Measurements from ENCODE around the gene TGM6.
"Not testable (repeated sequence)": the region's sequence is repeated elsewhere in the genome, so short reads cannot be mapped to it uniquely, and the experiment has no call there.

The TGM6 gene

GRCh38 chr20:2397595-2398145 lies 17.0 kb downstream of the TGM6 start:
- in situ Hi-C loops (cut with MboI; ENCODE audit: low sequenced_read_pairs) = no loop called here

GRCh38 chr20:2398449-2398848 lies 17.7 kb downstream of the TGM6 start:
- in situ Hi-C loops (cut with MboI; ENCODE audit: low sequenced_read_pairs) = no loop called here

GRCh38 chr20:2399390-2399789 lies 18.7 kb downstream of the TGM6 start:
- in situ Hi-C loops (cut with MboI; ENCODE audit: low sequenced_read_pairs) = no loop called here

GRCh38 chr20:2400290-2400689 lies 19.6 kb downstream of the TGM6 start:
- in situ Hi-C loops (cut with MboI; ENCODE audit: low sequenced_read_pairs) = no loop called here

- in situ Hi-C loops (cut with MboI; ENCODE audit: low sequenced_read_pairs) = no loop called here
Measured at GRCh38 chr20:2401527-2401926, 20.8 kb downstream of the TGM6 start.

GRCh38 chr20:2402271-2402980 lies 21.7 kb downstream of the TGM6 start:
- in situ Hi-C loops (cut with MboI; ENCODE audit: low sequenced_read_pairs) = no loop called here

- in situ Hi-C loops (cut with MboI; ENCODE audit: low sequenced_read_pairs) = no loop called here
Measured at GRCh38 chr20:2403291-2404052, 22.8 kb downstream of the TGM6 start.

- in situ Hi-C loops (cut with MboI; ENCODE audit: low sequenced_read_pairs) = no loop called here
Measured at GRCh38 chr20:2405693-2406065, 25.0 kb downstream of the TGM6 start.

GRCh38 chr20:2407355-2407754 lies 26.7 kb downstream of the TGM6 start:
- in situ Hi-C loops (cut with MboI; ENCODE audit: low sequenced_read_pairs) = not testable (repeated sequence)

- in situ Hi-C loops (cut with MboI; ENCODE audit: low sequenced_read_pairs) = no loop called here
Measured at GRCh38 chr20:2408111-2408510, 27.4 kb downstream of the TGM6 start.

GRCh38 chr20:2416541-2417212 lies 36.0 kb downstream of the TGM6 start:
- in situ Hi-C loops (cut with MboI; ENCODE audit: low sequenced_read_pairs) = no loop called here

GRCh38 chr20:2417213-2417541 lies 36.5 kb downstream of the TGM6 start:
- in situ Hi-C loops (cut with MboI; ENCODE audit: low sequenced_read_pairs) = no loop called here

- in situ Hi-C loops (cut with MboI; ENCODE audit: low sequenced_read_pairs) = no loop called here
Measured at GRCh38 chr20:2418388-2418787, 37.7 kb downstream of the TGM6 start.

- in situ Hi-C loops (cut with MboI; ENCODE audit: low sequenced_read_pairs) = no loop called here
Measured at GRCh38 chr20:2420510-2420909, 39.8 kb downstream of the TGM6 start.

- in situ Hi-C loops (cut with MboI; ENCODE audit: low sequenced_read_pairs) = no loop called here
Measured at GRCh38 chr20:2421247-2421646, 40.5 kb downstream of the TGM6 start.

- in situ Hi-C loops (cut with MboI; ENCODE audit: low sequenced_read_pairs) = no loop called here
Measured at GRCh38 chr20:2429051-2429450, 48.4 kb downstream of the TGM6 start.

- in situ Hi-C loops (cut with MboI; ENCODE audit: low sequenced_read_pairs) = no loop called here
Measured at GRCh38 chr20:2430538-2430937, 49.8 kb downstream of the TGM6 start.

GRCh38 chr20:2431185-2431584 lies 50.5 kb downstream of the TGM6 start:
- in situ Hi-C loops (cut with MboI; ENCODE audit: low sequenced_read_pairs) = no loop called here

- in situ Hi-C loops (cut with MboI; ENCODE audit: low sequenced_read_pairs) = no loop called here
Measured at GRCh38 chr20:2446845-2447244, 66.1 kb downstream of the TGM6 start.

- in situ Hi-C loops (cut with MboI; ENCODE audit: low sequenced_read_pairs) = no loop called here
Measured at GRCh38 chr20:2449386-2449785, 68.7 kb downstream of the TGM6 start.

- in situ Hi-C loops (cut with MboI; ENCODE audit: low sequenced_read_pairs) = no loop called here
Measured at GRCh38 chr20:2451422-2451821, 70.7 kb downstream of the TGM6 start.

Data from hTERT RPE-1 (cell line).